Measurements from ENCODE around the gene SIPA1L3.
A peak's percentile ranks its signal among the peaks of the same experiment; 100 is the strongest.
"Not testable (repeated sequence)": the region's sequence is repeated elsewhere in the genome, so short reads cannot be mapped to it uniquely, and the experiment has no call there.

SIPA1L3 gene

DNA sequence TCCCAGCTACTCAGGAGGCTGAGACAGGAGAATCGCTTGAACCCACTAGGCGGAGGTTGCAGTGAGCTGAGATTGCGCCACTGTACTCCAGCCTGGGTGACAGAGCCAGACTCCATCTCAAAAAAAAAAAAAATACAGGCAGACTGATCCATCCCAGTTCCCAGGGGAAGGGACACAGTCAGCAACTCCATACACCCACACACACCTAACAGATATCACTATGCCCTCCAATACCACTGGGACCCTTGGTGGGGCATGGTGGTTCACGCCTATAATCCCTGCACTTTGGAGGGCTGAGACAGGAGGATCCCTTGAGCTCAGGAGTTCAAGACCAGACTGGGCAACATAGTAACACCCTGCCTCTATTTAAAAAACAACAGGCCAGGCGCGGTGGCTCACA, 314.4 kb downstream of the SIPA1L3 start:
- Histone ChIP-seq H3K9ac (ENCODE audit: low read depth, low read length) (no peak overlapping the region), H3K4me1 (ENCODE audit: control insufficient read depth, insufficient read depth, low read length) (peaks cover 11% of the 10 kb centered on the region), H3K27ac (ENCODE audit: low read depth, low read length) (no peak overlapping the region), H3K36me3 (ENCODE audit: control insufficient read depth, insufficient read depth, low read length) (peaks cover 18% of the 10 kb centered on the region; the same call in 1 of the 2 replicates), H3K27me3 (ENCODE audit: control insufficient read depth, insufficient read depth, low read length) (peaks cover 1% of the 10 kb centered on the region; the same call in 1 of the 2 replicates), H3K4me3 (ENCODE audit: low read depth, low read length) (no peak overlapping the region), H3K9me3 (ENCODE audit: control insufficient read depth, insufficient read depth, low read length) (no peaks in the 10 kb centered on the region)

- no peak overlapping the region; the same call in 1 of the 2 replicates for H3K4me3 ChIP-seq (ENCODE audit: low read depth, low read length)
These were observed 315.2 kb downstream of the SIPA1L3 start for GRCh38 chr19:38221919-38222830.

DNA sequence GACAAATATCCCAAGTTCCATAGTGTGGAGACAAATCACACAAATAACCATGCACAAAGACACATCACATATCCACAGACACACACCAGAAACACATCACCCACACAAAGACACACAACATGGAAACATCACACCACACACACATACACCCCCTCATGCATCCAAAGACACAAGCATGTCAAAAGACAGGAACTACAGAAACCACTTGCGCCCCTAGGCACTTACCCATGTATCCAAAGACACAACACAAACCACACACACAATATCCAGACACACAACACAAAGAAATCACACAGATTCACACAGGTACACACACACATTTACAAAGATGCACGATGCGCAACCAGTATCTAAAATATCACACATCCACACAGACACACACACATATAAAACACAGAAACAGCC, 316.1 kb downstream of the SIPA1L3 start:
- Histone ChIP-seq H3K4me1 (ENCODE audit: control insufficient read depth, insufficient read depth, low read length) (peaks cover 24% of the 10 kb centered on the region), H3K27ac (ENCODE audit: low read depth, low read length) (no peak overlapping the region), H3K4me3 (ENCODE audit: low read depth, low read length) (peak overlapping the region; percentile 78), H3K9ac (ENCODE audit: low read depth, low read length) (no peak overlapping the region), H3K36me3 (ENCODE audit: control insufficient read depth, insufficient read depth, low read length) (peaks cover 18% of the 10 kb centered on the region; the same call in 1 of the 2 replicates), H3K27me3 (ENCODE audit: control insufficient read depth, insufficient read depth, low read length) (peaks cover 12% of the 10 kb centered on the region), H3K9me3 (ENCODE audit: control insufficient read depth, insufficient read depth, low read length) (no peaks in the 10 kb centered on the region)

More at GRCh38 chr19:38221919-38222830, 315.2 kb downstream of the SIPA1L3 start:
- peaks cover 16% of the 10 kb centered on the region for H3K4me1 ChIP-seq (ENCODE audit: control insufficient read depth, insufficient read depth, low read length)
- H3K27me3 ChIP-seq (ENCODE audit: control insufficient read depth, insufficient read depth, low read length) = peaks cover 4% of the 10 kb centered on the region
- no peak overlapping the region for H3K9ac ChIP-seq (ENCODE audit: low read depth, low read length)
- no peak overlapping the region for H3K27ac ChIP-seq (ENCODE audit: low read depth, low read length)
- peaks cover 18% of the 10 kb centered on the region; the same call in 1 of the 2 replicates for H3K36me3 ChIP-seq (ENCODE audit: control insufficient read depth, insufficient read depth, low read length)
- no peaks in the 10 kb centered on the region for H3K9me3 ChIP-seq (ENCODE audit: control insufficient read depth, insufficient read depth, low read length)

GRCh38 chr19:38223617-38224013, 316.6 kb downstream of the SIPA1L3 start:
- Histone ChIP-seq H3K36me3 (ENCODE audit: control insufficient read depth, insufficient read depth, low read length) (peaks cover 14% of the 10 kb centered on the region; the same call in 1 of the 2 replicates), H3K9me3 (ENCODE audit: control insufficient read depth, insufficient read depth, low read length) (no peaks in the 10 kb centered on the region), H3K27ac (ENCODE audit: low read depth, low read length) (no peak overlapping the region), H3K9ac (ENCODE audit: low read depth, low read length) (no peak overlapping the region), H3K27me3 (ENCODE audit: control insufficient read depth, insufficient read depth, low read length) (peaks cover 13% of the 10 kb centered on the region), H3K4me3 (ENCODE audit: low read depth, low read length) (peak overlapping the region; percentile 78), H3K4me1 (ENCODE audit: control insufficient read depth, insufficient read depth, low read length) (peaks cover 24% of the 10 kb centered on the region)

DNA sequence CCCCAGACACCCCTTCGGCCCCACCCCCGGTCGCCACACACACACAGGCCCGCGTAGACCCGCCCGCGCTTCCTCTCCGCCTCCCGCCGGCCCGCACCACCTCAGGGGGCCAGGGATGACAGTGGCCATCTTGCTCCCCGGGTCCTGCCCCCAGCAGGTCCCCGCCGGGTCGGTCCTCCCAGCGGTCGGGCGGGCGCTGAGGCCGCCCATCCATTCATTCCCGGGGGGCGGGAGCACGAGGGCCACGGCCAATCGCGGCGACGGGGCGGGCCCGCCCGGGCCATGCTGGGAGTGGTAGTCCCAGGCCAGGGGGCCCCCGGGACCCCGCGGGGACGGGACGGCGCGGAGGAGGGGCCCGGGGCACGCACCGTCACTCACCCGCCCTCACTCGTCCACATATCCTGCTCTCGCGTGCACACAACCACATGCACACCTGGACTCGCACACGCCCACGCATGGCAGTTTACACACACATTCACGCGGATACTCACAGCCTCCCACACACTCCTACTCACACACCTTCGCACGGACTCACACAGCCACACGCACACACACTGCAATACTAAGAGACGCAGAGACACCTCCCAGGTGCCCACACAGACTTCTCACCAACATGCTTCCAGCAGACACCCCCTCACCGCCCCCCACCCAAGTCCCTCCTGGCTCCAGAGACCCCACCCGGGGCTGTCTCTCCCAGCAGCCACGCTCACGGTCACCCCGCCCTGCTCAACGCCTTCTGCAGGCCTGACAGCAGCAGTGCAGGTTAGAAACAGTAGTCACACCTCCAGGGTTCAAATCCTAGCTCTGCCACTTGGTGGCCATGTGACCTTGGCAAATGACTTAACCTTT, 317.2 kb downstream of the SIPA1L3 start, which contains the start of gene DPF1:
TSS of gene DPF1 (minus strand) at position 209 of the 849 bp plus-strand sequence. CDS start at position 129, 80 bp downstream.
- Histone ChIP-seq H3K27ac (ENCODE audit: low read depth, low read length) (no peak within 1 kb of the TSS), H3K9ac (ENCODE audit: low read depth, low read length) (0 out of 2 replicates have a peak within 1 kb of the TSS, but pooled peaks have one; percentile 41), H3K9me3 (ENCODE audit: control insufficient read depth, insufficient read depth, low read length) (no peaks in the 10 kb centered on the region), H3K4me3 (ENCODE audit: low read depth, low read length) (peak within 1 kb of the TSS; percentile 78), H3K27me3 (ENCODE audit: control insufficient read depth, insufficient read depth, low read length) (peaks cover 17% of the 10 kb centered on the region), H3K4me1 (ENCODE audit: control insufficient read depth, insufficient read depth, low read length) (peaks cover 24% of the 10 kb centered on the region), H3K36me3 (ENCODE audit: control insufficient read depth, insufficient read depth, low read length) (peaks cover 8% of the 10 kb centered on the region; the same call in 1 of the 2 replicates)

DNA sequence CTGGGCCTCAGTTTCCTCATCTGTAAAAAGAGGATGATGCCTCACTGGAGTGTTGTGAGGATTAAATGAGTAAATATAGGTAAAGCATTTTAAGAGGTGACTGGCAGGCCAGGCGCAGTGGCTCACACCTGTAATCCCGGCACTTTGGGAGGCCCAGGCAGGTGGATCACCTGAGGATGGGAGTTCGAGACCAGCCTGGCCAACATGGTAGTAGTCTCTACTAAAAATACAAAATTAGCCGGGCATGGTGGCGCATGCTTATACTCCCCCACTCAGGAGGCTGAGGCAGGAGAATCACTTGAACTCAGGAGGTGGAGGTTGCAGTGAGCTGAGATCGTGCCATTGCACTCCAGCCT, 317.8 kb downstream of the SIPA1L3 start:
- peaks cover 17% of the 10 kb centered on the region for H3K27me3 ChIP-seq (ENCODE audit: control insufficient read depth, insufficient read depth, low read length)
- peaks cover 24% of the 10 kb centered on the region for H3K4me1 ChIP-seq (ENCODE audit: control insufficient read depth, insufficient read depth, low read length)
- H3K9me3 ChIP-seq (ENCODE audit: control insufficient read depth, insufficient read depth, low read length); H3K4me3 ChIP-seq (ENCODE audit: low read depth, low read length); H3K36me3 ChIP-seq (ENCODE audit: control insufficient read depth, insufficient read depth, low read length); H3K9ac ChIP-seq (ENCODE audit: low read depth, low read length); H3K27ac ChIP-seq (ENCODE audit: low read depth, low read length): not testable (repeated sequence)

- H3K9ac ChIP-seq (ENCODE audit: low read depth, low read length) = peak overlapping the region; percentile 33; the same call in 1 of the 2 replicates
- H3K27ac ChIP-seq (ENCODE audit: low read depth, low read length) = peak overlapping the region; percentile 82
- H3K36me3 ChIP-seq (ENCODE audit: control insufficient read depth, insufficient read depth, low read length) = no peaks in the 10 kb centered on the region
- H3K9me3 ChIP-seq (ENCODE audit: control insufficient read depth, insufficient read depth, low read length) = no peaks in the 10 kb centered on the region
- H3K27me3 ChIP-seq (ENCODE audit: control insufficient read depth, insufficient read depth, low read length) = peaks cover 25% of the 10 kb centered on the region
- peak overlapping the region; percentile 47 for H3K4me3 ChIP-seq (ENCODE audit: low read depth, low read length)
- H3K4me1 ChIP-seq (ENCODE audit: control insufficient read depth, insufficient read depth, low read length) = peaks cover 24% of the 10 kb centered on the region
These were observed 320.4 kb downstream of the SIPA1L3 start for GRCh38 chr19:38227287-38228004.

GRCh38 chr19:38228005-38228377, 321.0 kb downstream of the SIPA1L3 start:
- H3K9ac ChIP-seq (ENCODE audit: low read depth, low read length) = peak overlapping the region; percentile 33
- H3K4me1 ChIP-seq (ENCODE audit: control insufficient read depth, insufficient read depth, low read length) = peaks cover 21% of the 10 kb centered on the region
- H3K27ac ChIP-seq (ENCODE audit: low read depth, low read length) = peak overlapping the region; percentile 82
- no peaks in the 10 kb centered on the region for H3K9me3 ChIP-seq (ENCODE audit: control insufficient read depth, insufficient read depth, low read length)
- H3K36me3 ChIP-seq (ENCODE audit: control insufficient read depth, insufficient read depth, low read length) = no peaks in the 10 kb centered on the region
- peak overlapping the region; percentile 47 for H3K4me3 ChIP-seq (ENCODE audit: low read depth, low read length)
- peaks cover 25% of the 10 kb centered on the region for H3K27me3 ChIP-seq (ENCODE audit: control insufficient read depth, insufficient read depth, low read length)

DNA sequence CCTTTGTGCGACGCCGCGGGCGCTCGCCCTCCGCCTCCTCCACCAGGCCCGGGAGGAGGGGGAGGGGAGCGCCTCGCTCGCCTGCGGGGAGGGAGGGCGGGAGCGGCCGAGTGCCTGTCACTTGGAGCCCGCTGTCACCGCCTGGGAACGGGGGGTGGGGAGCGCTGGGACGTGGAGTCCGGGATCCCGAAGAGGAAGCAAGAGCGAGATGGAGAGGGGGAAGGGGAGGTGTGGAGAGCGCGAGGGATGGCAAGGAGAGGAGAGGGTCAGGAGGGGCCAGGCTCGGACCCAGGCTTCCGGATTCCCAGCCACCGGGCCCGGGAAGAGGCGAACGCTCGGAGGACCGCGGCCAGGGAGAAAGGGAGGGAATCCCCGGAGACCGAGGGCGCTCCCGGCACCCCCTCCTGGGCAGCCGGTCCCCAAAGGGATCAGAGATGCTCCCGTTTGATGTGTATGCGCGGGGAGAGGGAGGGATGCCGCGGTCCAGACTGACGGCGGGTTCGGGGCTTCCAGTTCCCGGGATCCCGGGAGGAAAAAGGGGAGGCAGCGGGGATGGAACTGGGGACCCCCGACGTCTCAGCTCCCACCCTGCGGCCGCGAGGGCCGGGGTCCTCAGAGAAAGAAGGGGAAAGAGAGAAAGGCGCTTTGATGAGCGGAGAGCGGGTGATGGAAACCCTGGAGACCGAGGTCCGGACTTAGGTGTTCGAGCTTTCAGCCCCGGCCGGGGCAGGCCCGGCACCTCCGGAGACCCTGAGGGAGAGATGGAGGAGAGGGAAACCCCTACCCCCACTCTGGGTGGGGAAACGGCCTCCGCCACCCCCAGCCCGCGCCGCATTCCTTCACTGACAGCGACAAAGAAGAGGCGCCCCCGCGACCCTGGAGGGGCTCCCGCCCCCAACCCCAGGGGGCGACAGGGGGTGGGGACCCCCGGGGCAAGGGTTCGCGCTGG, 321.8 kb downstream of the SIPA1L3 start:
- no peaks in the 10 kb centered on the region for H3K9me3 ChIP-seq (ENCODE audit: control insufficient read depth, insufficient read depth, low read length)
- peak overlapping the region; percentile 73 for H3K4me3 ChIP-seq (ENCODE audit: low read depth, low read length)

More for the DNA sequence above, 321.8 kb downstream of the SIPA1L3 start:
- H3K27ac ChIP-seq (ENCODE audit: low read depth, low read length) = no peak overlapping the region
- peaks cover 15% of the 10 kb centered on the region for H3K4me1 ChIP-seq (ENCODE audit: control insufficient read depth, insufficient read depth, low read length)
- H3K27me3 ChIP-seq (ENCODE audit: control insufficient read depth, insufficient read depth, low read length) = peaks cover 25% of the 10 kb centered on the region
- H3K36me3 ChIP-seq (ENCODE audit: control insufficient read depth, insufficient read depth, low read length) = no peaks in the 10 kb centered on the region
- no peak overlapping the region for H3K9ac ChIP-seq (ENCODE audit: low read depth, low read length)
